SIG-M5 (cell line): ENCODE data around the gene MPHOSPH9.

Source experiments
- DNase-seq: peaks from one replicate; lab custom pipeline; 2025; lab: John Stamatoyannopoulos, UW

MPHOSPH9 gene

GRCh38 chr12:123127182-123127495 is 105.8 kb downstream of the MPHOSPH9 start:
- no peak for DNase-seq

GRCh38 chr12:123126294-123127181 is 106.4 kb downstream of the MPHOSPH9 start:
- no peak for DNase-seq

GRCh38 chr12:123122626-123123025 is 110.3 kb downstream of the MPHOSPH9 start:
- no peak for DNase-seq

- no peak for DNase-seq
Observed at GRCh38 chr12:123121670-123122069, 111.3 kb downstream of the MPHOSPH9 start.

- DNase-seq: no peak
Observed at GRCh38 chr12:123120452-123121166, 112.3 kb downstream of the MPHOSPH9 start.

- DNase-seq: no peak
Observed at GRCh38 chr12:123119808-123120207, 113.1 kb downstream of the MPHOSPH9 start.

- no peak for DNase-seq
Observed at GRCh38 chr12:123118497-123118896, 114.4 kb downstream of the MPHOSPH9 start.

- DNase-seq: peak; percentile 75
Observed at GRCh38 chr12:123115409-123116121, 117.4 kb downstream of the MPHOSPH9 start.

GRCh38 chr12:123114304-123115083 is 118.4 kb downstream of the MPHOSPH9 start:
- no peak for DNase-seq

GRCh38 chr12:123113026-123113425 is 119.9 kb downstream of the MPHOSPH9 start:
- DNase-seq: no peak

- no peak for DNase-seq
Observed at GRCh38 chr12:123111498-123112165, 121.3 kb downstream of the MPHOSPH9 start.

GRCh38 chr12:123109319-123109772 is 123.6 kb downstream of the MPHOSPH9 start:
- no peak for DNase-seq

GRCh38 chr12:123108682-123109066 is 124.3 kb downstream of the MPHOSPH9 start:
- DNase-seq: no peak

GRCh38 chr12:123107926-123108681 is 124.8 kb downstream of the MPHOSPH9 start:
- DNase-seq: no peak

- DNase-seq: no peak
Observed at GRCh38 chr12:123106640-123107359, 126.1 kb downstream of the MPHOSPH9 start.

- no peak for DNase-seq
Observed at GRCh38 chr12:123105211-123105826, 127.6 kb downstream of the MPHOSPH9 start.

GRCh38 chr12:123104809-123105208 is 128.1 kb downstream of the MPHOSPH9 start:
- DNase-seq: no peak
